Lung microvascular endothelial cell (primary cell): Measurements from ENCODE around the gene GPR132. TPM values are rescaled to one million over a fixed set of nuclear protein-coding genes. Genes with fewer than 3 reads are reported as not detected.
"Not testable (repeated sequence)": the region's sequence is repeated elsewhere in the genome, so short reads cannot be mapped to it uniquely, and the experiment has no call there.

Experiments
- DNase-seq, 2 donors: peaks; one replicate each; pipeline versions ENCODE4 v3.0.0 to v3.0.0-alpha.2; 2010; ENCODE audit warnings: low read depth in 2 of 2
- total RNA-seq: library from RNA; depleted of rRNA; stranded (reverse); fragments of >200 nt; gene quantifications from 2 replicates; pipeline ENCODE4 v1.2.1, GENCODE V29; 2014

The GPR132 gene
- total RNA-seq, 1 donor from 2014 or later = 0.20 TPM

DNA sequence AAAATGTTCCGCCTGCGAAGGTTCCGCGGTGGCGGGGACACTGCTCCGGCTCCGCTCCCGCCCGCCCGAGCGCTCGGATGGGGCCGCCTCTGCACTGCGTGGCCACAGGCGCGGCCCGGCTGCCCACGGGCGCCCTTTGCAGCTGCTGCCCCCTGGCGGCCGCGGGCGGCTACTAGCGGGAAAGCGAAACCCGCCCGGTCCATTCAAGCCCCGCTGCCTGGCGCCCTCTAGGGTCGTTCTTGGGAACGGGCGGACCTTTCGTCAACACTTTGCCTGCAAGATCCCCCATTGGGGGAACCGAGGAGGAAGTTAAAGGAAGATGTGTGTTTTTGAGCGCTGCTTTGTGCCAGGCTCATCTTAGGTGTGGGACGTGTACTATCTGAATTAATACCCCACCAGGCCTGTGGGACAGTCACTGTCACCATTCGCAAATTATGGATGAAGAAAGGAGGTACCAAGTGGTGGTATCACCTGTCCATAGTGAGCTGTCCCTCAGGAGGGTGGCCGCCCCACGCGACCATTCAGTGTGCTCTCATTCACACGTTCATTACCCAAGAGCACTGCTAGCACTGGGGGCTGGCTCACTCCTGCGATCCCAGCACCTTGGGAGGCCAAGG is 19.4 kb downstream of the GPR132 start:
- DNase-seq = peak; percentile 82 to 88

DNA sequence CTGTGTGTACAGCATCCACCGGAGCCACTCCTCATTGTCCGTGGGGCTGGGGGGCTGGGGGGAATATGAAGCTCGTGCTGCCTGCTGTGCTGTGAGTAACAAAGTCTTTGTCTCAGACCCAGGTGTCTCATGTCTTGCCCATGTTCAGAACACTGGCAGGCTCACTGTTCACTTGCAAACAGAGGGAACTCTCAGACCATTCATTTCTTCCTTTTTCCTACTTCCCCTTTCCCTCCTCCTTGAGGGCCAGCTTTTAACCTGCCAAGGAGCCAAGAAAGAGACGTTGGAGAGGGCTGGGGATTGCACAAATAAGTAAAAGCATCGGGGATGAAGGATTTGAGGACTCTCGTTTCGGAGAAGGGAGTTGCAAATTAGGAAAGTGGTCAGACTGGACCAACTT is 21.6 kb downstream of the GPR132 start:
- no peak for DNase-seq

GRCh38 chr14:105042813-105043212 is 22.4 kb downstream of the GPR132 start:
- no peak for DNase-seq

DNA sequence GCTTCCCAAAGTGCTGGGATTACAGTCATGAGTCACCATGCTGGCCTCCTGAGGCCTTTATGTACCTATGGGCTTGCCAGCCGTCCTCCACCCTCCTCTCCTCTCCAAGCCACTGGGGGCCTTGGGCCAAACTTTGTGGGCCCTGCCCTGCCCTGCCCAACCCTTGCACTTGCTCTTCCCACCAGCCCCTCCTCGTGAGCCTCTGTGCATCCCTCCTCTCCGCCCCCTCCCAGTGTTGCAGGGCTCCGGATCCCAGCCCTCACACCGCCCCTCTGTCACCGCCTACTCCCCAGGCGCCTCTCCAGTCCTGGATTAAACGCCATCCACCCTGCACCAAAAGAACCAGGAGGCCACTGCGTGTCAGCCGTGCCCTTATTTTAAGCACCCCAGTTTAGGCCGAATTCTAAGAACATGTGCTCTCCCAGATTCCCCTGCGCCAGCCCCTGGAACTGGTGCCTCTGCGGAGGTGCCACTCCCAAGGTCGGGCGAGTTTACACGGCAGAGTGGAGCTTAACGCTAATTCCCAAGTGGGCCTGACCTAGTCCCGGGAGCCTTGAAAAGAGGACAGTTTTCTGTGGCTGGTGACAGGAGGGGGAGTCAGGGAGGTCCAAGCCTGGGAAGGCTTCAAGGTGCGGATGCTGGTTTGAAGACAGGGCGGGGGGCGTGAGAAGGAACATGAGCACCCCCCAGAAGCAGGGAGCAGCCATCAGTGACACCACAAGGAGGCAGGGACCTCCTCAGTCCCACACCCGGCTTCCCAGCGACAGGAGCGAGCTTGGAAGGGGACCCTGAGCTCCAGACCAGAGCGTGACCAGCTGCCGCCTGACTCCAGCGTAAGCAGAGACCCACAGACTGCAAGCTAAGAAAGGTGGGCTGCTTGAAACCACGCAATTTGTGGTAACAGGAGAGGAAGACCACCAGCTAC is 23.1 kb downstream of the GPR132 start:
- no peak for DNase-seq

- DNase-seq = no peak
These were observed 25.6 kb downstream of the GPR132 start for GRCh38 chr14:105039458-105040205.

DNA sequence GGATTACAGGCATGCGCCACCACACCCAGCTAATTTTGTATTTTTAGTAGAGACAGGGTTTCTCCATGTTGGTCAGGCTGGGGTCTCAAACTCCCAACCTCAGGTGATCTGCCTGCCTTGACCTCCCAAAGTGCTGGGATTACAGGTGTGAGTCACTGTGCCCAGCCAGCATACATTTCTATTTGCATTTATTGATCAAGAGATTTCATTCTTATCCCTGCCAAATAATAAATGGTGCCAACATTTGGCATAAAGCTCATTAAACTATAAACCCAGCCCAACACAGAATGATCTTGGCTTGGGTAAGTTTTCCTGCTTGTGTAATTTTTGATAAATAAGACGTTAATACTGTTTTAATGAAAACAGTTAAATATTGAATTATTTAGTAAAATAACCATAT is 29.6 kb downstream of the GPR132 start:
- DNase-seq = not testable (repeated sequence)

DNA sequence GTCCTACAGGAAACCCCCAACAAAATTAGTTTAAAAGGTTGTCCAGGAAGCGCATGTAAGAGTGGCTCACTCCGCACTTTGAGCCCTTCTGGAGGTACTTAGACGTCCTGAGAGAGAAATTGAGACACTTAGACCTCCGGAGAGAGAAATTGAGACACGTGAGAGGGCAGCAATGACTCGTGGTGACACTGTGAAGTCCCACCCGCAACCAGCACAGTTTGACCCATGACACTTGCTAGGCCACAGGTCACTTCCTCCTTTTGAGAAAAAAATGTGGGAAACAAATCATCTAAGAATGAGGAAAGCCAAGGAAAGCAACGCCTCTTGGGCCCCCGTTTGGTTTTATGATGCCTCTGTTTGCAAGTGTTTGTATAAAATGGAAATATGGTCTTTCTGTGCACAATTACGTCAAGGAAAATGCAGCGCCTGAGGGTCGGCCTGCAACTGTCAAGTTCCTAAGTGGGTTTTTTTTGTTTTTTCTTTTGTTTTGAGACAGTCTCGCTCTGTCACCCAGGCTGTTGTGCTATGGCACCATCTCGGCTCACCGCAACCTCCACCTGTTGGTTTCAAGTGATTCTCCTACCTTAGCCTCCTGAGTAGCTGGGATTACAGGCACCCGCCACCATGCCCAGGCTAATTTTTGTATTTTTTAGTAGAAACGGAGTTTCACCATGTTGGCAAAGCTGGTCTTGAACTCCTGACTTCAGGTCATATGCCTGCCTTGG is 30.8 kb downstream of the GPR132 start:
- DNase-seq = no peak

GRCh38 chr14:105033412-105033900 is 31.8 kb downstream of the GPR132 start:
- DNase-seq = not testable (repeated sequence)

GRCh38 chr14:105032451-105032901 is 32.8 kb downstream of the GPR132 start:
- not testable (repeated sequence) for DNase-seq

DNA sequence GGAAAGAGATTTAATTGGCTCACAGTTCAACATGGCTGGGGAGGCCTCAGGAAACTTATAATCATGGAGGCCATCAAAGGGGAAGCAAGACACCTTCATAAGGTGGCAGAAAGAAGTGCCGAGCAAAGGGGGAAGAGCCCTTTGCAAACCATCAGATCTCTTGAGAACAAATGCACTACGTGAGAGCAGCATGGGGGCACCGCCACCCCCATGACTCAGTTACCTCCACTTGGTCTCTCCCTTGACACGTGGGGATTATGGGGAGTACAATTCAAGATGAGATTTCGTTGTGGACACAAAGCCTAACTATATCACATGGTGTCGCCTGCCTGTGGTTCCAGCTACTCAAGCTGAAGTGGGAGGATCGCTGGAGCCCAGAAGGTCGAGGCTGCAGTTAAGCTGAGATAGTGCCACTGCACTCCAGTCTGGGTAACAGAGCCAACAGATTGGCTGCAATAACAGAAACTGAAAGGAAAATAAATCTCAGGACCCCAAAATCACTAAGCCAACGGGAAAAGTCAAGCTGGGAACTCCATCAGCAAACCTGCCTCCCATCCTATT is 34.3 kb downstream of the GPR132 start:
- DNase-seq = no peak

GRCh38 chr14:105030194-105030593 is 35.0 kb downstream of the GPR132 start:
- DNase-seq = no peak

DNA sequence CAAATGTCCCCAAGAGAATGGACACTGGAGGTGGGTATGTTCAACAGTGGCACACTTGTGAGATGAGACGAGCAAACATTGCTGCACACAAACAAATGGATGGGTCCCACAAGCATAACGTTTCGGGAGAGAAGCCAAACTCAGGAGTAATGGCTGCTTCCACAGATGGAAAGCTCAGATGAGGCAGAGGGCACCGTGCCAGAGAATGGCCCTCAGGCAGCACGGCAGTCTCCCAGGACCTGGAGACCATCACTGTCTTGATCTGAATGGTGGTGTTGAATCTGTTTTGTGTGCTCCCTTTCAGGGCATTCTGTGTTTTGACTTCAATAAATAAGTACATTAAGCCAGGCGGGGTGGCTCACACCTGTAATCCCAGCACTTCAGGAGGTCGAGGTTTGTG is 35.8 kb downstream of the GPR132 start:
- DNase-seq = no peak

DNA sequence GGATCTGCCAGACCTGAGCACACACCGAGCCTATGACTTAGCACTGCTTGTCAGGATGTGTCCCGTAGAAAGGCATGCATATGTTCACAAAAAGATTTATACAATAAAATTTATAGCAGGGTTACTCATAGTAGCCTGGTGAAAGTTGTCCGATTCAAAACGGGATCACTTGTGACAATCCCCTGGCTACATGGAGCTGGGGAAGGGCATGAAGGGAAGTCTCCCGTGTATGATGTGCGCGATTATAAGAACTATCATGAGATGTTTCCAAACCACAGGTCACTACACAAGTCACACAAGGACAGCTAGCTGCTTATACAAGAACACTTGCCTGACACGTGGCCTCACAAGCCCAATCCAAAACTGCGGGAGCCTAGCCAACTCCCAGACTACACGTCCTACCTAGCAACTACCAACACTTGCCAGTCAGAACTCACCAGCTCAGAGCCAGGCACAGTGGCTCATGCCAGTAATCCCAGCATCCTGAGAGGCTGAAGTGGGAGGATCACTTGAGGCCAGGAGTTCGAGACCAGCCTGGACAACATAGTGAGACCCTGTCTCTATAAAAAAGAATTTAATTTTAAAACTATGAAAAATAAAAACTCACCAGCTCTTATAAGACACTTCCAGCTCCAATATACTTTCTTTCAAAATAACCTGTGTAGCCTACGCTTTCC is 36.8 kb downstream of the GPR132 start:
- DNase-seq = no peak

GRCh38 chr14:105027718-105028117 is 37.5 kb downstream of the GPR132 start:
- DNase-seq = not testable (repeated sequence)

GRCh38 chr14:105026802-105027563 is 38.2 kb downstream of the GPR132 start:
- peak; percentile 35 to 36 for DNase-seq

DNA sequence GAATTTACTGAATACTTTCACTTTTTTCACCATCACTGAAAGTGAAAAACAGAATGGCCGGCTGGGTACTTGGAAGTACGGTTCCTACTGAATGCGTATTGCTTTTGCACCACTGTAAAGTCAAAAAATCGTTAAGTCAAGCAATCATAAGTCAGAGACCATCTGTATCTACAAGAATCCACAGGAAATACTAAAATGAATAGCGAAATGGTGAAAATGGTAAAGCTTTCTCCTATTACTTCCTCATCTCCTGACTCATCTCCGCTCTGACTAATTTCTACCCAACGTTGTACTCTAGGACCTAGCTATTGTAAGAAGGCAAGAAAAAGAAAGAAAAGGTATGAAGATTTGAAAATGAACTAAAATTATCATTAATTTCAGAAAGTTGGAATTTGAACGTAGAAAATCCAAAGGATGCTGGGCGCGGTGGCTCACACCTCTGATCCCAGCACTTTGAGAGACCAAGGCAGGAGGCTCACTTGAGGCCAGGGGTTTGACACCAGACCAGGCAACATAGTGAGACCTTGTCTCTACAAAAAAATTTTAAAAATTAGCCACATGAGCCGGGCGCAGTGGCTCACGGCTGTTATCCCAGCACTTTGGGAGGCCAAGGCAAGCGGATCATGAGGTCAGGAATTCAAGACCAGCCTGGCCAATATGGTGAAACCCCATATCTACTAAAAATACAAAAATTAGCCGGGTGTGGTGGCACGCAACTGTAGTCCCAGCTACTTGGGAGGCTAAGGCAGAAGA is 39.0 kb downstream of the GPR132 start:
- peak; percentile 70 to 95 for DNase-seq

DNA sequence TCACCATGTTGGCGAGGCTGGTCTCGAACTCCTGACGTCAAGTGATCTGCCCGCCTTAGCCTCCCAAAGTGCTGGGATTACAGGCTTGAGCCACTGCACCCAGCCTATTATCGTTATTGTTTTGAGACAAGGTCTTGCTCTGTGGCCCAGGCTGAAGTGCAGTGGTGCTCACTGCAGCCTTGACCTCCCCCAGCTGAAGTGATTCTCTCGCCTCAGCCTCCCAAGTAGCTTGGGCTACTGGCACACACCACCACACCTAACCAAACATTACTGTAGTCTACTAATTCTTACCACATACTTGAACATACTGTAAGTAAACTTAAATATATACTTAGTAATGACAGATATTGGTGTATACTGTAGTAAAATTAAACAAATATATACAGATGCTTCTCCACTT is 39.8 kb downstream of the GPR132 start:
- DNase-seq = no peak

DNA sequence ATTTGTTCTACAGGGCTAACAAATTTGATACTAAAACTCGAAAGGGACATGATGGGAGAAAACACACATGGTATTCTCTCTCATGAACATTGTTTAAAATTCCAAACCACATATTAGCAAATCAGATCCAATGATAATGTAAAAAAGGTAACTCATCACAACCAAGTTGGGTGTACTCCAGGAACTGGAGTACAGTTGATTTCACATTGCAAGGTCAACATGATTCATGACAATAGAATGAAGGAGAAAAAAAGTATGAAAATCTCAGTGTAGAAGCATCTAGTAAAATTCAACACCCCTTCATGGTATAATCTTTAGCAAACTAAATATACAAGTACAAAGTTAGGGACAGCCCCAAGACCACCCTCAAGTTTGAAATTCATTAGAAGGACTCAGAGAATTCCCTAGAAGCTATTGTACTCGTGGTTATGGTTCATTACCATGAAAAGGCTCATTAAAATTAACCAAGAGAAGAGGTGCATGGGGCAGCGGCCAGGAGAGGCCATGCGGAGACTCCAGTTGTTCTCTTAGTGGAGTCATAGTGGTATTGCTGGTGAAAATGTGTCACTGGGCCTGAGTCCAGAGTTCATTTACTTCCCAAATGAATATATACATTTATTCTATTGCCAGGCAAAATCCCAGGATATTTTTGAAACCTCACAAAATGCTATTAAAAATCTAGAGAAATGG is 41.3 kb downstream of the GPR132 start:
- peak in 1 of 2 donors; percentile 39 for DNase-seq
